H4 (cell line): ENCODE measurements around the gene MED20. TPM values are rescaled to one million over a fixed set of nuclear protein-coding genes. Genes with fewer than 3 reads are reported as not detected.

Experiments
- DNase-seq: peaks from one replicate; pipeline ENCODE4 v3.0.0-alpha.2; 2015; ENCODE audit warnings: low spot score
- total RNA-seq: library from RNA; depleted of rRNA; stranded (reverse); fragments of >200 nt; shearing (Covaris generic); gene quantifications from 2 replicates; pipeline ENCODE4 v1.2.3, GENCODE V29; 2014

Gene MED20
- total RNA-seq, 1 experiment from 2014 or later, result 51.8 TPM

DNA sequence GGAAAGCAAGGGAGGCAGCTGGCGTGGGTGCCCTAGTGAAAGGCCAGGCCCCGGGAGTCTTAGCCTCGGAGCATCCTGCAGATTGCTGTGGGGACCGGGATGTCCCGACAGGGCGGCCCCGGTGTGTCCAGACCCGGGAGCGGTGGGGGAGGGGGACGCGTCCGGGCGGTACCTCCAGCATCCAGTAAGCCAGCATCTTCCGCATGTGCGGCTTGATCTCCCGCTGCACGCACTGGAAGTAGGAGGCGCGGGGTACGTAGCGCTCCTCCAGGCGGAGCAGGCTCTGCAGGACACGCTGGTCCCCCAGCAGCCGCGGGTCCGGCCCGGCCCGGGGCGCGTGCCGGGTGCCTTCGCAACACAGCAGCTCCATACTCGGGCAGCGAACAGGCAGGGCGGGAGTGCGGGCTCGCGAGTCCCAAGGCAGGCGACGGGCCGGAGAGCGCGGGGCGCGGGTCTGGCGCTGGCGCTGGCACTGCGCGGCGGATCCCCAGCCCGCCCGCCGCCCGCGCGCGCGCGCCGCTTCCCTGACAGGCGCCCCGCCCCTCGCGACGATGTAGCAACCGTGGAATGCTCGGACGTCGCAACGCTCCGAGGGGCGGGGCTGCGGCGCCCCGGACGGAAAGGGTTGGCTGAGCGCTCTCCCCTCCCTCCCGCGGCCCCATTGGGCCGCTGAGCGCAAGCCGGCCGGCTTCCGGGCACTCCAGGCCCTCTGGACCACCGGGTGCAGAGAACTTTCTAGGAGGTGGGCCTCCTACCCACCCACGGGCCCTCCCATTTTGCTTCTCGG, 20.5 kb upstream of the MED20 start, which contains the start of gene CCND3:
TSS of gene CCND3 (minus strand) at position 529 of the 787 bp plus-strand sequence. CDS start at position 370, 159 bp downstream.
- peak; percentile 88 for DNase-seq

- DNase-seq, result no peak
These were observed 19.9 kb upstream of the MED20 start for GRCh38 chr6:41940759-41941279.

GRCh38 chr6:41939848-41940758, 19.2 kb upstream of the MED20 start:
- DNase-seq, result peak; percentile 41

- DNase-seq, result peak; percentile 77
These were observed 18.4 kb upstream of the MED20 start for GRCh38 chr6:41939176-41939847.

DNA sequence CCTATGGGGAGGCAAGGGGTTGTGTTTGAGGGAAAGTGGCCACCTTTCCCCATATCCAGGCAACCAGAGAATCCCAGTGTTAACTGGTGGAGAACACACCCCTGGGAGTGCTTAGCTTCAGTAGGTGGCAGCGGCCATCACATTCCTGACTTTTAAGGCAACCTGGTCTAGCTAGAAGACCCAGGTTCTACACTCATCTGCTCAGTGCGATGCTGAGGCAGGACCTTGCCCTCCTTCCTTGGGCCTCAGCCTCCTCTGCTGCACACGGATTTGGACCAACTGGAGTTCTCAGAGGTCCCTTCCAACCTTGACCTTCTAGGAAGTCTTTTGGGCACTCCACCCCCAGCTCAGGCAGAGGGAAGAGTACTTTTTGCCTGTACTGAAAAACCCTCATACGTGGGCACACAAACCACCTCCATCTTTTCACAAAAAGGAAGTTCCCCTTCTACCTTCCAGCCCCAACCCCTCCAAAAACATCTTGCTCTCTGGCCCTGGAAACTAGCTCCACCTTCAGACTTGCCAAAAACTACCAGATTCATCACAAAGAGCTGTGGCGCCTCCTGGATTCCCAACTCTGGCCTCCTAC, 17.7 kb upstream of the MED20 start:
- DNase-seq, result no peak

DNA sequence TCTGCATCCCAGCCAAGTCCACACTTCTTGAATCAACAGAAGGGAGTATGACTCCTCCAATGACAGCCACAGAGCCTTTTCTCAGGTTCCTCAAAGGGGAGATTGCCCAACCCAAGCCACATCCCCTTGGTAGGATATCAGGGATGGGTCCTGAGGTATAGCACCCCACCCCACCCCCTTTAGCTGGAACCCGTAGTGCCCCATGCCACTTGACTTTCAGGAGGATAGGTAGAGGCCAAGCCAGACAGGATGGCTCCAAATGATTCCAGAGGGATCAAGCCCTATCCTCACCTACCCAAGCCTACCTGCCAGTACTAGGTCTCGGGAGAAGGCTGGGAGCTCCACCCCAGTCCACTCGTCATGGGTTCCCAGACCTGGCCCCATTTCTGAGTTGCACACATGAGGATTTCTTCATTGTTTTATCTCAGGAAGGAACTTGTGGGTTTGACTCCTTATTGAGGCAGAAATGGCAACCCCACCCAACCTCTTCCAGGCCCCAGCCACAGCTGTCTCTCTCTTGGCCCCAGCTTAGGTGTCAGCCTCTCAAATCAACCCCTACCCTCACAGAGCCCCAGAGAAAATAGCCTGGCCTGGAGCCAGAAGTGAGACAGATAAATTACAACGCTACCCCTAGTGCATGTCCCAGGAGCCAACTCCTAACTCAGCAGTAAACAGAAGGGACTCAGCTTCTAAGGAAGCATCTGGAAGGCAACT, 17.1 kb upstream of the MED20 start:
- DNase-seq, result no peak

- DNase-seq, result no peak
These were observed 16.5 kb upstream of the MED20 start for GRCh38 chr6:41937472-41937860.

DNA sequence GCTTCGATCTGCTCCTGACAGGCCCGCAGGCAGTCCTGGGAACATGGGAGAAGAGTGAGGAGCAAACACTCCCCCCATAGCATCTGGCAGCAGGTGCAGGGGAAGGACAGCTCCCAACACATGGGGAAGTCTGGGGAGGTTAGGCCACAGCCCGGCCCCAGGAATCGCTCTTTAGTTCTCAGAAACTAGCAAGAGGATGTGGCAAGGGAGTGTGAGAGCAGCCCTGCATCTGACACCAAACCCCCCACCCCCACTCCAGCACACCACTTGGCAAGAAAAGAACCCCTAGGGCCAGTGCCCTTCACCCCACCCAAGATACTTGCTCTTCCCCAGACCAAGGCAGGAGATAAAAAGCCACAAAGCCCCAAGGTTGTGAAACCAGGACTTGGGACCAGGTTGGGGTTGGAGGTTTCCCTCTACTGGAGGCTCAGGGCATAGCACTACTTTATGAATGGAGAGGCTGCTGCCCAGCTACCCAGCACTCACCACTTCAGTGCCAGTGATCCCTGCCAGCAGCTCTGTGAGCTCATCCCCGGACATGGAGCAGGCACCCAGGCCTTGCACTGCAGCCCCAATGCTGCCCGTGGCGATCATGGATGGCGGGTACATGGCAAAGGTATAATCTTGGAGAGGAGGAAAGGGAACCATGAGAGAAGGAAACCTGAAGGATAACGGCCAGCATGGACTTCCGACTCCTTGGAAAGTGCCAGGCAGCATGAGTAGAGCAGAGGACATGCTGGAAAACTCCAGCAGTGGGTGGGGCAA, 15.3 kb upstream of the MED20 start:
- DNase-seq, result peak; percentile 88

DNA sequence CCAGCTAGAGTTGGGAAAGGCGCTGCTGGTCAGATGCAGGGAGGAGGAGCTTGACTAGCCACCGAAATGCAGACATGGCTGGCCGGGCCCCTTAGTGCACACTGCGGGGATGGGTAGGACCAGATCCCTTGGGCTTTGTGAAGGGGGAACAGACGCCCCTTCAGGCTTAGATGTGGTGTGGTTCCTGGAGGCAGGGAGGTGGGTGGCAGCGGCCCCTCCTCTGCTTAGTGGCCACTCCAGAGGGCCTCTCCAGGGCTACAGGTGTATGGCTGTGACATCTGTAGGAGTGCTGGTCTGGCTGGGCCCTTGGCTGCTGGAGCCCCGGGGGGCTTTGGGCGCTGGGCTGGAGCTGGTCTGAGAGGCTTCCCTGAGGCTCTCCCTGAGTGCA, 14.7 kb upstream of the MED20 start:
- no peak for DNase-seq

DNA sequence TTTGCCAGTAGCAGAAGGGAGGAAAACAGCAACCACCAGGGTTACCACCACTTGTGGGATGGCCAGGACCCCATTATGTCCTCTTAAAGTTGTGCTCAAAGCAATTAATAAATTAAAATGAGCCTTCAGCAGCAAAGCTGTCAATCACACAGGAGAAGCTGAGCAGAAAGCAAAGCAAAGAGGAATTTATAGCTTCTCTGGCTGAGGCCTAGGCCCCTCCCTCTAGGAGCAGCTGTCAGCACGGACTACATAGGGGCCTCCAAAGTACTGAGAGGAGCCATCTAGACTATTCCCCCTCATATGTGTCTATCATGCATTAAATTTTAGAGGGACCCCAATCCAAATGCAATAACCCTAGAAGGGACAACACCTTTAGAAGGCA, 14.2 kb upstream of the MED20 start:
- DNase-seq, result no peak

DNA sequence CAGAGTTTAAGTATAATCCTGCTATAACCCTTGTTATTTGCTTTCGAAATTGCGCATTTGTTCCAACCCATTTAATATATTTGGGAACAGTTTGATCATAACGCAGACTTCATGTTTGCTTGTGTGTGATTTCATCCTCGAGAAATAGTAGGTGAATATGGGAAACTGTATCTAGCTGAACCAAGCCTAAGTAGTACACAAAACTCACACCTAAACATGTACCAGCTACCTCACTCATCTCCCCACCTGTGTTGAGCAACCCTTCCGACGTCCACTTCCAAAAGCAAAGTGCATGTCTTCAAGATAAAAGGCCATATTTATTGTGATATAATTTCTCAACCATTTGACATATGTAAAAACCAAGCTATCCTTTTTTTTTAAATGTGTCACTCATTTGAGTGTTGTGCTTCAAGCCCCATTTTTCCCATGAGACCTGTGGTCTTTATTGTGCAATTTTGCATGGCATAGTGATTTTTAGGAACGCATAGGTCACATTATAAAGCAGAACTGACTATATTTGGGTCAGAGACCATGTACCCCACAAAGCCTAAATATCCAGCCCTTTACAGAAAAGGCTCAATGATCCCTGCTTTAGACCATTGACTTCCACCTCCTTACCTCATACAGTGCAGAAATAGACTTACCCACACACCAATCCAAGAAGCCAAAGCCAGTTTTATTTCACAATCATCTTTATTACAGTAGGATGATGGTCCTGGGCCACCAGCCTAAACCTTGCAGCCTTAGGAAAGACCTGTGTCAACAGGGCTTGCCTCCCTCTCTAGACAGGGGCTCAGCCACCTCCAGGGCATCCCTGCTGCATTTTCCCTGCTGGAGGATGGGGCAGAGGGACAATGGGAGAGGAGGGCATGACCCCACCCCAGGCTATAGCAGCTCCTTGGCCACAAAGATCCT, 13.6 kb upstream of the MED20 start:
- no peak for DNase-seq

DNA sequence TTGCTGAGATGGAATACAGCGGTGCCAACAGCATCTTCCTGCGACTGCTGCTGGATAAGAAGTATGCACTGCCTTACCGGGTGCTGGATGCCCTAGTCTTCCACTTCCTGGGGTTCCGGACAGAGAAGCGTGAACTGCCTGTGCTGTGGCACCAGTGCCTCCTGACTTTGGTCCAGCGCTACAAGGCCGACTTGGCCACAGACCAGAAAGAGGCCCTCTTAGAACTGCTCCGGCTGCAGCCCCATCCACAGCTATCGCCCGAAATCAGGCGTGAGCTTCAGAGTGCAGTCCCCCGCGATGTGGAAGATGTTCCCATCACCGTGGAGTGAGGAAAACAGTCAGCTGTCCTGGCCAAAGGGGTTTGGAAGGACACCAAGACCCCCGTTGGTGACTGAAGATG, 11.4 kb upstream of the MED20 start:
- DNase-seq, result no peak

DNA sequence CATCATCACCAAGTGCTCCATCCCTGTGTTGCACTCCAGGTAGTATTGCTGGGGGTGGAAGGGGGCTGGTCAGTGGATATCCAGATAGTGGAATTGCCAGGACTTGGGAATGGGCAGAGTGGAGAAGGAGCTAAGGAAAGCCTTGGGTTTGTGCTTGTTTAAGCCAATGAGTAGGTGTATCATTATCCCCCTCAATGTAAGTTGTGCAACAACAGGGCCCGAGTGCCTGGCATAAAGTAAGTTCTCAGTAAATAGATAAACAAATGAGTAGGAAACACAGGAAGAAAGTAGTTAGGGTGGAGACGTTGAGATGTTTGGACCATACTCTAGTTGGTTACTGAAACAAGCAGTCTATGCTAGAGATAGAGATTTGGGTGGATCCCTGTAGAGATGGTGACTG, 10.9 kb upstream of the MED20 start:
- no peak for DNase-seq

DNA sequence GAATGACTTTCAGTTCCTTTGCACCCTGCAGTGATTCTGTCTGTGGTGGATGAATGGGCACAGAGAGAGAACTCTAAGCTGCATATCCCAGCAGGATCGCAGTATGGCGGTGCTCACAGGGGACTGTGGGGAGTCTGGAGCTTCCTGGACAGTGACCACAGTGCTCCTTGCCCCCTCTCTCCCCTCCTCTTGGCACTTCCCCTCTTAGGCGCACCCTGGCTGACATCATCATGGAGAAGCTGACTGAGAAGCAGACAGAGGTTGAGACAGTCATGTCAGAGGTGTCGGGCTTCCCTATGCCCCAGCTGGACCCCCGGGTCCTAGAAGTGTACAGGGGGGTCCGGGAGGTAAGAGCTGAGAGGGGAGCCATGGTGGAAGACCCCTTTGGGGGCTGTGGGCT, 9.0 kb upstream of the MED20 start:
- no peak for DNase-seq

DNA sequence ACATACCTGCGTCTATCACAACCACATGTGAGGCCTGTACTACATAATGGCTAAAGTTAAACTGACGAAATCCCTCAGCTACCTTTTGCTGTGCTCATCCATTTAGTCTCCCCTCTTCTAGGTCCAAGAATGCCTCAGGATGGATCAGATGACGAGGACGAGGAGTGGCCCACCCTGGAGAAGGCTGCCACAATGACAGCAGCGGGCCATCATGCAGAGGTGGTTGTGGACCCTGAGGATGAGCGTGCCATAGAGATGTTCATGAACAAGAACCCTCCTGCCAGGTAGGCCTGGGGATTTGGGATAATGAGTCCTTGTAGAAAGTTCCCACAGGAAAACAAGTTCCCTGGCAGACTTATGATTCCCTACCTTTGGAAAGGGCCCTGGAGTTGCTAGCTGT, 6.3 kb upstream of the MED20 start:
- no peak for DNase-seq

- no peak for DNase-seq
These were observed 1.2 kb upstream of the MED20 start for GRCh38 chr6:41922154-41922553.

DNA sequence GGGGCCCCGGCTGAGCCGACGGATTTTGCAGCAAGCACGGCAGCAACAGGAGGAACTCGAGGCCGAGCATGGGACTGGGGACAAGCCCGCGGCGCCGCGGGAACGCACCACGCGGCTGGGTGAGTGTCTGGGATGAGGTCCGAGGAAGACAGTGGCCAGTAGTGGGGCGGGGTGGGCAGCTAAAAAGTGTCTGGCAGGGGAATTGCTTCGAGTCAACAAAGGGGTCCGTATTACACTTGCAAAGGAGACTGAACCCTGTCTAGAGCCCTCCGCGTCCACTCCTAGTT, 716 bp upstream of the MED20 start:
- no peak for DNase-seq

- peak; percentile 83 for DNase-seq
These were observed 3.4 kb downstream of the MED20 start for GRCh38 chr6:41917528-41917927.

DNA sequence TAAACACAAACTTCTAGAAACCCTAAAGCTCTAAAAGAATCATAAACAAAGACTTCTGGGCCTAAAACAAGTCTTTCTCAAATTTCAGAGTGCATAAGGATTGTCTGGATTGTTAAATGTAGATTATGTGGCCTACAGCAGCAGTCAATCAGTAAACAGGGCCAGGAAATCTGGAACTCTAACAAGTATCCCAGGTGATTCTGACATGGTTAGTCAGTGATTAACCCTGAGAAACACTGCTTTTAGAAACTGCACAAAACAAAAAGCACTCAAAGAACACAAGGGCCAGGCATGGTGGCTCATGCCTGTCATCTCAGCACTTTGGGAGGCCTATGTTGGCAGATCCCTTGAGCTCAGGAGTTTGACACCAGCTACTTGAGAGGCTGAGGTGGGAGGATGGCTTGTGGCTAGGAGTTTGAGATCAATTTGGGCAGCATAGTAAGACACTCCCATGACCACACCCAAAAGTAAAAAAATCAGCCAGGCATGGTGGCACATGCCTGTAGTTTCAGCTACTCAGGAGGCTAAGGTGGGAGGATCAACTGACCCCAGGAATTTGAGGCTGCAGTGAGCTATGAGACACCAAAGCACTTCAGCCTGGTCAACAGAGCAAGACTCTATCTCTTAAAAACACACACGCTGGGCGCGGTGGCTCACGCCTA, 5.9 kb downstream of the MED20 start:
- no peak for DNase-seq
